ENCODE results near the gene TMPO.
"Not testable (repeated sequence)": the region's sequence is repeated elsewhere in the genome, so short reads cannot be mapped to it uniquely, and the experiment has no call there.

Gene TMPO

GRCh38 chr12:98515287-98516110 is at the start of gene TMPO:
TMPO (plus strand) TSS chr12:98515590; CDS start chr12:98515868, 278 bp downstream.
- DNase-seq = peak; percentile 99

- DNase-seq = no peak
These were observed 49.3 kb upstream of the TMPO start for GRCh38 chr12:98465950-98466602.

GRCh38 chr12:98466640-98467400 is 48.6 kb upstream of the TMPO start:
- no peak for DNase-seq

- peak; percentile 29 for DNase-seq
These were observed 46.3 kb upstream of the TMPO start for GRCh38 chr12:98469109-98469508.

- peak; percentile 71 for DNase-seq
These were observed 44.8 kb upstream of the TMPO start for GRCh38 chr12:98470469-98471082.

- DNase-seq = peak; percentile 55
These were observed 44.3 kb upstream of the TMPO start for GRCh38 chr12:98471085-98471484.

GRCh38 chr12:98475565-98475908 is 39.9 kb upstream of the TMPO start:
- DNase-seq = no peak

GRCh38 chr12:98478606-98479005 is 36.8 kb upstream of the TMPO start:
- no peak for DNase-seq

GRCh38 chr12:98483621-98484503 is 31.5 kb upstream of the TMPO start:
- DNase-seq = no peak

GRCh38 chr12:98485792-98486340 is 29.5 kb upstream of the TMPO start:
- no peak for DNase-seq

GRCh38 chr12:98488416-98488815 is 27.0 kb upstream of the TMPO start:
- not testable (repeated sequence) for DNase-seq

- DNase-seq = no peak
These were observed 26.2 kb upstream of the TMPO start for GRCh38 chr12:98489176-98489575.

- peak; percentile 99 for DNase-seq
These were observed 24.6 kb upstream of the TMPO start for GRCh38 chr12:98490501-98491453.

- DNase-seq = peak; percentile 64
These were observed 22.7 kb upstream of the TMPO start for GRCh38 chr12:98492580-98493140.

- not testable (repeated sequence) for DNase-seq
These were observed 14.1 kb upstream of the TMPO start for GRCh38 chr12:98501266-98501629.

- peak; percentile 97 for DNase-seq
These were observed 12.1 kb upstream of the TMPO start for GRCh38 chr12:98503342-98503591.

GRCh38 chr12:98503592-98504367 is 11.6 kb upstream of the TMPO start:
- peak; percentile 99 for DNase-seq

GRCh38 chr12:98504368-98504617 is 11.1 kb upstream of the TMPO start:
- DNase-seq = no peak

GRCh38 chr12:98509063-98509462 is 6.3 kb upstream of the TMPO start:
- peak; percentile 13 for DNase-seq

GRCh38 chr12:98511806-98512205 is 3.6 kb upstream of the TMPO start:
- not testable (repeated sequence) for DNase-seq

Data from islet precursor cell (in vitro differentiated cells).